ENCODE results near the gene CLIP2. TPM values are rescaled to one million over a fixed set of nuclear protein-coding genes. Genes with fewer than 3 reads are reported as not detected.

Gene CLIP2
- total RNA-seq, 2 donors from 2014 or later = 18.6 to 24.1 TPM

DNA sequence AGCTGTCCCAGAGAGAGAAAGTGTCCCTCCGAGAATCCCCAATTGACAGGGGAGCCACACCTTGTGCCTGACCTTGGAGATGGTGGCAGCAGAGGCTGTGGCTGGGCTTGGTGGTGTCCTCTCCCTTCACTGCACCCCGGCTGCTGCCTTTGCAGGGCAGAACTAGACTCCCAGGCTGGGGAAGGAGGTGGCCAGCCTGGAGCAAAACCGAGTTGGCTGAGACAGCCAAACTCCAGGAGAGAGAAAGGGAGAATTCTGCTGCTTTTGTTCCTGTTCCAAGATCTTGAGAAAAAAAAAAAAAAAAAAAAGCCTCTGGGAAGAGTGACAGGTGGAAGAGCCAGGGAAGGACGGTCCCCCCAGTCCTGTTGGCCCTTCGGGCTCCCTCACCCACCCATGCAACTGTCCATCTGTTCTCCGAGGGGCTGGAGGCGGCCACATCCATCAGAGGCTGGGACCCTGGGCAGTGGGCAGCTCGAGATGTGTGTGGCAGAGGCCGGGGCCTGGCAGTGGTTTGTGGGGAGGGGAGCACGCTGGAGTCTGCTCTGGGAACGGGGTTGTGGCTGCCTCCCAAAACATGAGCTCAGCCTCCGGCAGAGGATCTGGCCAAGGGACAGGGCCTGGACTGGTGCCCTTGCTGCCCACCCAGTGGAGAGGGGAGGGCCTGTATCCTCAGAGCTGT lies 35.5 kb downstream of the CLIP2 start:
- no peak overlapping the region for H3K4me3 ChIP-seq
- intact Hi-C loops (cut with DNase I) = no loop called here
- no peak overlapping the region for H3K27ac ChIP-seq
- 30% methylated on average over 12 of the region's 12 CpGs for WGBS
- H3K4me1 ChIP-seq (replicated peaks) = no peaks in the 10 kb centered on the region
- TF ChIP-seq, protein P1, sequence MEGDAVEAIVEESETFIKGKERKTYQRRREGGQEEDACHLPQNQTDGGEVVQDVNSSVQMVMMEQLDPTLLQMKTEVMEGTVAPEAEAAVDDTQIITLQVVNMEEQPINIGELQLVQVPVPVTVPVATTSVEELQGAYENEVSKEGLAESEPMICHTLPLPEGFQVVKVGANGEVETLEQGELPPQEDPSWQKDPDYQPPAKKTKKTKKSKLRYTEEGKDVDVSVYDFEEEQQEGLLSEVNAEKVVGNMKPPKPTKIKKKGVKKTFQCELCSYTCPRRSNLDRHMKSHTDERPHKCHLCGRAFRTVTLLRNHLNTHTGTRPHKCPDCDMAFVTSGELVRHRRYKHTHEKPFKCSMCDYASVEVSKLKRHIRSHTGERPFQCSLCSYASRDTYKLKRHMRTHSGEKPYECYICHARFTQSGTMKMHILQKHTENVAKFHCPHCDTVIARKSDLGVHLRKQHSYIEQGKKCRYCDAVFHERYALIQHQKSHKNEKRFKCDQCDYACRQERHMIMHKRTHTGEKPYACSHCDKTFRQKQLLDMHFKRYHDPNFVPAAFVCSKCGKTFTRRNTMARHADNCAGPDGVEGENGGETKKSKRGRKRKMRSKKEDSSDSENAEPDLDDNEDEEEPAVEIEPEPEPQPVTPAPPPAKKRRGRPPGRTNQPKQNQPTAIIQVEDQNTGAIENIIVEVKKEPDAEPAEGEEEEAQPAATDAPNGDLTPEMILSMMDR (IDR thresholded peaks at IDR 0.05) = no peak
- no peak for TF ChIP-seq POLR2A (IDR thresholded peaks at IDR 0.05)
- TF ChIP-seq POLR2AphosphoS5 (IDR thresholded peaks at IDR 0.05) = no peak
- no peak for DNase-seq (ENCODE audit: low spot score)
- no peaks in the 10 kb centered on the region for H3K9me3 ChIP-seq
- no peaks in the 10 kb centered on the region for H3K36me3 ChIP-seq
- no peaks in the 10 kb centered on the region for H3K27me3 ChIP-seq (replicated peaks; ENCODE audit: insufficient read depth)

DNA sequence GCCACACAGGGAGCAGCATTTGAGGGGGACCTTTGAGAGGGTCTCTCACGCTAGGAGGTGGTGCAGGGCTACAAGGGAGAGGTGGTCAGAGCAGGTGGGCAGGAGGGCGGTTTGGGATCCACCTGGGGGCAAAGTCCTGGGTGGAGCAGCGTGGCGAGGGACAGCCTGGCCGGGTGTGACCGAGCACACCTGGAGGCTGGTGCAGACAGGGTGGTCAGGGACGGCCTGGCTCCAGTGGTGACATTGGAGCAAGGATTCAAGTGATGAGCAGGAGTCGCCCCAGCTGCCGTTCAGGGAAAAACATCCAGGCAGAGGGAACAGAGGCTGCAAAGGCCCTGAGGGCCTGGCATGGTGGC lies 36.0 kb downstream of the CLIP2 start:
- 79% methylated on average over 9 of the region's 9 CpGs for WGBS
- intact Hi-C loops (cut with DNase I) = no loop called here
- Histone ChIP-seq H3K27me3 (replicated peaks; ENCODE audit: insufficient read depth) (no peaks in the 10 kb centered on the region), H3K9me3 (no peaks in the 10 kb centered on the region), H3K27ac (no peak overlapping the region), H3K4me3 (no peak overlapping the region), H3K4me1 (replicated peaks) (no peaks in the 10 kb centered on the region), H3K36me3 (no peaks in the 10 kb centered on the region)
- TF ChIP-seq, protein P1 (IDR thresholded peaks at IDR 0.05) = no peak
- TF ChIP-seq POLR2AphosphoS5 (IDR thresholded peaks at IDR 0.05) = no peak
- TF ChIP-seq POLR2A (IDR thresholded peaks at IDR 0.05) = no peak
- no peak for DNase-seq (ENCODE audit: low spot score)

DNA sequence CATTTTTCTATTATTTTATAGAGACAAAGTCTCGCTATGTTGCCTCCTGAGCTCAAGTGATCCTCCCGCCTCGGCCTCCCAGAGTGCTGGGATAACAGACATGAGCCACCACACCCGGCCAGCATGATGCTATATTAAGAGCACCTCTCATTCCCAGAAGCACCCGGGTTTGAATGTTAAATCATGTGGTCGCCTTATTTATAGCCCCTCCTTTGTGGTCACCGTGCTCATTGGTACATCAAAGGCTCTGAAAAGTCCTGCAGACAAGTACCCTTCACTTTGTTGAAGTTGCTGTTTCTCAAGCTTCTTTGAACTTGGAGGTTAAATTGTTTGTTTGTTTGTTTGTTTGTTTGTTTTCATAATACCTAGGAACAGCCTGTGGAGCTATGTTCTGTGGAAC lies 40.0 kb downstream of the CLIP2 start:
- DNase-seq (ENCODE audit: low spot score) = no peak
- intact Hi-C loops (cut with DNase I) = no loop called here
- WGBS = 92% methylated on average over 7 of the region's 7 CpGs
- H3K4me1 ChIP-seq (replicated peaks) = no peaks in the 10 kb centered on the region
- H3K27ac ChIP-seq = no peak overlapping the region
- TF ChIP-seq POLR2AphosphoS5 (IDR thresholded peaks at IDR 0.05) (no peak), POLR2A (IDR thresholded peaks at IDR 0.05) (no peak)
- TF ChIP-seq, protein P1 (IDR thresholded peaks at IDR 0.05) = no peak
- H3K4me3 ChIP-seq = no peak overlapping the region
- no peaks in the 10 kb centered on the region for H3K9me3 ChIP-seq
- H3K36me3 ChIP-seq = no peaks in the 10 kb centered on the region
- H3K27me3 ChIP-seq (replicated peaks; ENCODE audit: insufficient read depth) = no peaks in the 10 kb centered on the region

DNA sequence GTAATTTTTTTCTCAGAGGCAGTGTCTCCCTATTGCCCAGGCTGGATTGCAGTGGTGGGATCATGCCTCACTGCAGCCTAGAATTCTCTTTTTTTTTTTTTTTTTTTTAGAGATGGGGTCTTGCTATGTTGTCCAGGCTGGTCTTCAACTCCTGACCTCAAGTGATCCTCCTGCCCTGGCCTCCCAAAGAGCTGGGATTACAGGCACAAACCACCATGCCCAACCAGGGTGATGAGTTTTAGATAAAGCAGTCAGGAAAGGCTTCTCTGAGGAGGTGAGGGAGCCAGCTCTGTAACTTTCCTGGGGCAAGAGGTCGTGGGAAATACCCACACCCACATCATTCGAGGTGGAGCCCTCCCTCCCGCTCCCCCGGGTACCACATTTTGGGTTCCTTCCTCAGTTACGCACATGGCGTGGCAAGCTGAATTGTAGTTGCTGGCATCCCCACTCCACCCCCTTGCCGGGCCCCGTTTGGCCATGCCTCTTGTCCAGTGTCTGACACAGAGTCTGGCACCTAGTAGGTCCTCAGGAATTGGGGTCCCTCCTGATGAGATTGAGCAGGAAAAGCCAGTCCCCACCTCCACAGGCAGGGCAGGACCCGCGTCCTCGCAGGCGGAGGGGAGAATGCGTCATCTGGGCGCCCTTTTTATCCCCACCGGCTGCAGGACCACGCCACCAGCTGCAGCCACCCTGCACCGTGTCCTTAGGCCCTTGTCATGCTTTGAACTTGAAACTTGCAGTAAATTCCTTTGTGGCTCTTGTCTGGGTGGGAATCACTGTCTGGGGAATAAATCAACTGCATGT lies 43.4 kb downstream of the CLIP2 start:
- H3K27me3 ChIP-seq (replicated peaks; ENCODE audit: insufficient read depth) = no peaks in the 10 kb centered on the region
- H3K4me3 ChIP-seq = no peak overlapping the region
- no peak for TF ChIP-seq POLR2AphosphoS5 (IDR thresholded peaks at IDR 0.05)
- TF ChIP-seq POLR2A (IDR thresholded peaks at IDR 0.05) = no peak
- TF ChIP-seq, protein P1 (IDR thresholded peaks at IDR 0.05) = no peak
- no peak for DNase-seq (ENCODE audit: low spot score)
- WGBS = 91% methylated on average over 17 of the region's 17 CpGs
- H3K9me3 ChIP-seq = no peaks in the 10 kb centered on the region
- H3K4me1 ChIP-seq (replicated peaks) = no peaks in the 10 kb centered on the region
- no peaks in the 10 kb centered on the region for H3K36me3 ChIP-seq
- no peak overlapping the region for H3K27ac ChIP-seq
- intact Hi-C loops (cut with DNase I) = no loop called here

DNA sequence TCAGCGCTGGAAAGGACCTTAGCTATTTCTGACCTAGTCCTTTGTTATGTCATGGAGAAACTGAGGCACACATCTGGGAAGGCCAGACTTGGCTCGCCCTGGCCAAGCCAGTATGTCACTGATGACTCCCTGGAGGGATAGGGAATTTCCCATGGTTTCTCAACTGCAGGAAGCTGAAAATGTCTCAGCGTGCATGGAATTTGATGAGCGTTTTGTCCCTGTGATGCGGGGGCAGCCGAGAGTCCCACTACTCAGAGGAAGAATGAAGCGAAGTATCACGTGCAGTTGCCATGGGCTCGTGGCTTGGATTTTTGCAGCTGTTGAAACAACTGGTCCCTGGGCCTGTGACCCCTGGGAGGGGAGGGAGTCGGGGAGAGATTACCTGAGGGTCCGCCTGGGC lies 44.8 kb downstream of the CLIP2 start:
- Histone ChIP-seq H3K36me3 (no peaks in the 10 kb centered on the region), H3K4me3 (no peak overlapping the region), H3K27ac (no peak overlapping the region), H3K9me3 (no peaks in the 10 kb centered on the region), H3K27me3 (replicated peaks; ENCODE audit: insufficient read depth) (no peaks in the 10 kb centered on the region), H3K4me1 (replicated peaks) (no peaks in the 10 kb centered on the region)
- intact Hi-C loops (cut with DNase I) = no loop called here
- WGBS = 71% methylated on average over 11 of the region's 11 CpGs
- DNase-seq (ENCODE audit: low spot score) = no peak
- TF ChIP-seq POLR2AphosphoS5 (IDR thresholded peaks at IDR 0.05) = no peak
- TF ChIP-seq POLR2A (IDR thresholded peaks at IDR 0.05) = no peak
- TF ChIP-seq, protein P1 (IDR thresholded peaks at IDR 0.05) = no peak

Measured in prostate gland (tissue), 2 donors.